COLO668 (cell line): ENCODE measurements around the gene ITM2C.

Experiments
- DNase-seq: peaks from one replicate; lab custom pipeline; 2025; ENCODE audit not compliant: unreplicated experiment; lab: John Stamatoyannopoulos, UW

Gene ITM2C

GRCh38 chr2:230906471-230907230 lies 41.9 kb downstream of the ITM2C start:
- DNase-seq = no peak

DNA sequence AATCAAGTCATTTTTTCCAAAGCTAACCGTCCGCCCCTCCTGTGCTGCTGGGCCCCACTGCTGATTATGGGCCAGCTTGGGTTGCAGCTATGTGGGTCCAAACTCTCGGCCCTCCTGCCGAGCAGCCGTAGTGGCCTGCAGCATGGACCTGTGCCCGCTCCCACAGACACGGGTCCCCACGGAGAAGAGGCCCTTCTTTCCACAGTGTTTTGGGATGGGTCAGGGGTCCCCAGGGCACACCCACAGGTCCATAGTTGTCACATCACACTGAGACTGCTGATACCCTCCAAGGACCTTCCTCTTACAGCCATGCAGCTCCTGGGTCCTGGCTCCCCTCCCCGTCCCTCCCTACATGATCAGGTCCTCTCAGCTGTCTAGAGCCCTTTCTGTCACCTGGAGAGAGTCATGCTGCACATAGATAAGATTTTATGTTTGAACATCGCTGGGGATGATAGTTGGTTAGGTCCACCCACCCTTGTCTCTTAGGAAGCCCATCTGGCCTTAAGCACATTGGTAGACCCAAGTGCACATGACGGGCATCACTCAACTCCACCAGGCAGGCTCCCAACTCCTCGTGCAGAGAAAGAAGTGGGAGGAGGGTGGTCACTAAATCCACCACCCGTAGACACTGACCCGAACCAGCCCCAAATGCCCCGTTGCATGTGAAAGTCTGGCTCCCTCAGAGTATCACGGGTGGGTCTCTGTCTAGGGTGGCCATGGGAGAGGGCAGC lies 42.8 kb downstream of the ITM2C start:
- no peak for DNase-seq

- peak; percentile 45 for DNase-seq
Measured at GRCh38 chr2:230908092-230908594, 43.4 kb downstream of the ITM2C start.

GRCh38 chr2:230908595-230909191 lies 44.0 kb downstream of the ITM2C start:
- DNase-seq = peak; percentile 77

DNA sequence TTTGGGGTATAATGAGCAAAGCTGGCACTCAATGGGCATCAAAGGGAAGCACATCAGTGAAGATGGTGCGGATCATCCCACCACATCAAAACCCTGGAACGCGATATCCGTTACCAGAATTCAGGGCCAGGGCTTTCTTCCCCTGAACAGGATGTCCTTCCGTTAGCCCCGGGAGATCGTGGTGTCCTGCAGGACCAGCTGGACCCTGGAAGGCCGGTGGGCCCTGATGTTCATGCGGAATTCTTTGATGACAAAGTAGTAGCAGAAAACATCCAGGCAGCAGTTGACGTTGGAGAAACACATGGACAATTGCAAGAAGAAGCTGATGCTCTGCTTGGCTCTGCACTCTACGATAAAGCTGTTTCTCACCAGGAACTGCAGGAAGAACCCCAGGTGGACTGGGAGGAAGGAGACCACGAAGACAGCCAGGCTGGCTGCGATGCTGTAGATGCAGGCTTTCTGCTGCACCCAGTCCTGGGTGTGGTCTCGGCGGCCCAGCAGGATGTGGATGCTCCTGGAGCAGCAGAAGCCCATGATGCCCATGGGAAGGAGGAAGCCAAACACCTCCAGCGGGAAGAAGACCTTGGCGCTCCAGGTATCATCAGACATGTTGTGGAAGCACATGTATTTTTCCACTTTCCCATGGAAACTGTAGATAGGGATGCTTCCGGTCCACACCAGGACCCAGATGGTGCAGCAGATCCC lies 45.3 kb downstream of the ITM2C start:
- DNase-seq = no peak

DNA sequence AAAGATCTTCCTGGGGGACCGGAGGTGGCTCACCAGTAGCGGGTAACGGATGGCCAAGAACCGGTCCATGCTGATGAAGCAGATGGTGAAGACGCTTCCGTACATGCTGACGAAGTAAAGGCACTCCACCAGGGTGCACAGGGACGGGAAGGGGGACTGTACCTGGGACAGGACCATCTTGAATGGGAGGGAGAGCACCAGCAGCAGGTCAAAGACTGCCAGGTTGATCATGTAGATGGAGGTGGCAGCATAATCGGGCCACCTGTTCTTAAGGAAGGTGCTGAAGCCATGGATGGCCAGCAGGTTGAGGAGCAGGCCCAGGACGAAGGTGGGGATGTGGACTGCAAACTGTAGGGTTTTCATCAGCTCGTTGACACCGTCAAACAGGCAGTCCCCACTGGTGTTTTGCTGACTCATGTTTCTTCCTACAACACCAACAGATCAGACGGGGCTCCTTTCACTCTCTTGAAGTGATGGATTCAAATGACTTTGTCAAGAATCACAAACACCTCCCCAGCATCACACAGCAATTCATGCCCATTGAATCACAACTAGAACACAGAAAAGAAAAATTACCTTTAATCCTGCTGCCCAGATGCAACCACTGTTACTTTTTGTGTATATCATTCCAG lies 45.9 kb downstream of the ITM2C start:
- DNase-seq = no peak

- DNase-seq = no peak
Measured at GRCh38 chr2:230912046-230912445, 47.3 kb downstream of the ITM2C start.

DNA sequence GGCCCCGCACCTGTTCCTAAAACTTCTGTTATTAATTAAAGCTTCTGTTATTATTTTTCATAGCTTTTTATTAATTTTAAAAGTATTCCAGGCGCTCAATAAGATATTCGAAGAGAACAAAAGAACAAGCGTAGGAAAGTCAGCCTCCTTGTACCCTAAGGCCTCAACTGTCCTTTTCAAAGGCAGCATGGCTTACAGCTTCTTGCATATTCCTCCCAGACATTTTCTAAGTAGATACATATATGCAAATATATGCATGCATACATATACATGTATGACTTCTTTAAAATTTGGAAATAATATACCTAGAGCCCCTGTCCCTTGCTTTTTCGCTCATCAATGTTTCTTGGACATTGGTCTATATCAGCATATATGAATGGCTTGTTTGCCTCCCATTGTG lies 48.0 kb downstream of the ITM2C start:
- no peak for DNase-seq

DNA sequence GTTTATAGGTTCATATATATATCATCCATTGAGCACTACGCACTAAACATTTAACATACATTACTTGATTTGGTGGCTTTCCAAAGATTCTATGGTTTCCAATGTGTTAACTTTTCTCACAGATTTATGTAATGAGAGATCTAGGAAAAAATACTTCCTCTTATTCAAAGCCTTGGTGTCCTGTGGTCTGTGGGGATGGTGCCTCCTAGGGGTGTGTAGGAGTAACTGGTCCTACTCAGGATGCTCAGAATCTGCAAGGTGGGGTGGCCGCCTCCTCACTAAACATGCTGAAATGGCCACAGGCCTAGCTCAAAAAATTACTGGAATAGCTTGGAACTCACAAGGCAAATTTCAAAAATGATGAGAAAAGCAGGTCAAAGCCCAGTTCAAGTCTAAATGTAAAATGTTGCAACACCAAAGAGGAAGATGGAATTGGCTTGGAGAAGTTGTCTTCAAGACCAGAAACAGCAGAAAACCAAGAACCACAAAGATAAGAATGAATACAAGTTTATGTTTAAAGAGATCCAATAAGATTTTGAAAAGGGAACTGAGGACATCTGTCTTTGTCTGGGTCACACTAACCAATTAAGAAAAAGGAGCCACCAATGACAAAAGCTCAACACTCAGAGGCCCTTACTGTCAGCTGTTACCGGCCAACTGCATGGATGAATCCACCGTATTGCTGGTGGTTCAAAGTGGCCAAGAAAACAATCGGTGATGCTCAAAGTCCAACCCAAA lies 48.8 kb downstream of the ITM2C start:
- no peak for DNase-seq

DNA sequence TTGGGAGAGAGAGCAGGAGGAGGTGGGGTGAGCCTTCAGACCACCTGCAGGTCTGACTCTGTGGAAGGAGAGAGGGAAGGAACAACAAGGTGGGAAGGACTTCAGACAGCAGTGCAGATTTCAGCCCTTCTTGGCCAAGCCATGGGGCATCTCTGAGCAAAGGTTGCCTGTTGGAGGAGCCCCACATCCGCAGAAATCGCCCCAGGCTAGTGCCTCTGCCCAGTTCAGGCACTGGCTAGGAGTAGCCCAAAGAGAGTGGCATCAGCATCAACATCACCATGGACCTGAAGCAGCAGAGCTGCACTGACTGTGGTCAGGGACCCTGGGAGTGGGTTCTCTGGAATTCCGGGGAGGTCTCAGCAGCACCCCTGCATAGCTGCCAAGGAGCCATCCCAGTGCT lies 50.1 kb downstream of the ITM2C start:
- no peak for DNase-seq

DNA sequence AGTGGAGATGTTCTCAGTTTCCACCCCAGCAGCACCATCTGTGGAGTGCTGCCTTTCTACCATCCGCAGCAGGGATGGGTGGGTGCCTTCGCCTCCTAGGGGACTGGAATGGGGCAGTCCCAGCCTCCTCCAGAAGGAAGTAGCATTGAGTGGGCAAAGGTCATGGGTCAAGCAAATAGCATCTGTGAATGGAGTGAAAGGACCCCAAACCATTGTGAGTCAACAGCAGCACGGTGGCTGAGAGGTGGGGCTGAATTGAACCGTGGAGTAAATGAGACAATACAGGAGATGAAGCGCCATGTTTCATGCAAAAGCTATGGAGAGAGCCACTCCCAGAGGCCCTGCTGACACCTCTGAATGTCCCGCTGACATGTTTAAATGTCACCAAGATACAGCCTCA lies 50.6 kb downstream of the ITM2C start:
- DNase-seq = no peak

DNA sequence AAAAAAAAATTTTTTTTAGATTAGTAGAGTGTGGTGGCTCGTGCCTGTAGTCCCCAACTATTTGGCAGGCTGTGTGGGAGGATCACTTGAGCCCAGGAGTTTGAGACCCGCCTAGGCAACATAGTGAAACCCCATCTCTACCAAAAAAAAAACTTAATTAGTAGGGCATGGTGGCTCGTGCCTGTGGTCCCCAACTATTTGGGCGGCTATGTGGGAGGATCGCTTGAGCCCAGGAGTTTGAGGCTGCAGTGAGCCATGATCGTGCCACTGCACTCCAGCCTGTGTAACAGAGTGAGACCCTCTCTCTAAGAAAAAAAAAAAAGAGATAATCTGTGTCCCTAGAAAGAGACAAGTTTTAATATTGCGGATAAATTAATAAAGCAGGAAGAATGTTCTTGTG lies 51.5 kb downstream of the ITM2C start:
- no peak for DNase-seq

DNA sequence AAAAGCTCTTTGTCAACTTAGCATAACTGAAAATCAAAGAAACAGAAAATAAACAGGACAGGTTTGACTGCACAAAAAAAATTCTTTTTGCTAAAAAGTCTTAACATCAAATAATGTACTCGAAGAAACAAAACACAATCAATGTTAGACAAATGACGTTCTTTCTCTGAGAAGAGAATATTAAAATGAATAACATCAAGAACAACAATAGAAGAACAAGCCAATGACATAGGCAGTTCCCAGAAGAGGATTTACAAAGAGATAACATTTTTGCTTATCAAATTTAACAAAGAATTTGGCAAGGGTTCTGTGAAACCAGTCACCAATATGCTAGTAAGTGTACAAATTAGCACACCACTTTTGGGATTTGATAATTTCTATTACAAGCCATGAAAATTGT lies 54.5 kb downstream of the ITM2C start:
- DNase-seq = no peak

DNA sequence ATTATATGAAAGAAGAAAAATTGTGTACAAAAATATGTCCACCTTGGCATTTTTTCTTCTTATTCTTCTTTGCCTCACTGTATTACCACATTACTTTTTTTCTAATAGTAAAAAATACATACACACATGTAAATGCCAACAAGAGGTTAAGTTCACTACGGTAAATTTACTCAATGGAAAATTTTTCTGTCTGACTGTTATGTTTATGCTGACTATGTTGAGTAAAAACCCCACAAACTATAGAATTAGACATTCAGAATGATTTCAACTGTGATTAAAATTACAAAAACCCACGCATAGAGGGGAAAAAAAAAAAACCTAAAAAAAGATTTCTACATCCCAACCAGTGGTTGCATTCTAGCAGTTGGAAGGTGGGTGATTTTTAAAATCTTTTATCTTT lies 54.9 kb downstream of the ITM2C start:
- DNase-seq = no peak

GRCh38 chr2:230920167-230920566 lies 55.4 kb downstream of the ITM2C start:
- no peak for DNase-seq

DNA sequence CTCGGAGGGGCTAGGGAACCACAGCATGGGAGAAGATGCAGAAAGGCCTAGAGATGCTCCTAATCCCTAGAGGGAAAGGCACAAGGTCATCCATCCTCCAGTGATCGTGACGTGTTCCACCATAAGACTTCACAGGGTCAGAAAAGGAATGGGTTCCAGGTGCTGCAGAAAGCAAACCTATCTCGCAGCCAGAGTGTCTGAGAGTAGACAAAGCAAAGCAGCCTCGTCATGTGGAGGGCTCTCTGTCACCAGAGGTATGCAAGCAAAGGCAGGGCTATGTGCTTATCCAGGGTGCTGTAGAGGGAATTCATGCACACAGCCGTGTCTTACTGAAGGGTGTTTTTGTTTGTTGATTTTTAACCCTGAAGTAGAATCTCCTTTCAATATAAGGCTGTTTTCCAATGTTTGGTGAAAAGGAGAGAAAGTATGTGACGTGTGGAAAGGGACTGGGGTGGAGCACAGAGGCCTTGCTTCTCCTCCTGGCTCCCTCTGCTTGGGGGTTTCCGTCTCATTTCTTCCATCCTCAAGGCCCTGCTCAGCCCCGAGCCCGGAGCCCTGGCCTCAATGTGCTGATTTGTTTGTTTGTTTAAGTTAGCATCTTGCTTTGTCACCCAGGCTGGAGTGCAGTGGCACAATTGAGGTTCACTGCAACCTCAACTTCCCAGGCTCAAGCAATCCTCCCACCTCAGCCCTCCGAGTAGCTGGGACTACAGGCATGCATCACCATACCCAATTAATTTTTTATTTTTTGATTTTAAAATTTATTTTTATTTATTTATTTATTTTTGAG lies 57.3 kb downstream of the ITM2C start:
- DNase-seq = no peak

- no peak for DNase-seq
Measured at GRCh38 chr2:230922951-230923717, 58.4 kb downstream of the ITM2C start.

DNA sequence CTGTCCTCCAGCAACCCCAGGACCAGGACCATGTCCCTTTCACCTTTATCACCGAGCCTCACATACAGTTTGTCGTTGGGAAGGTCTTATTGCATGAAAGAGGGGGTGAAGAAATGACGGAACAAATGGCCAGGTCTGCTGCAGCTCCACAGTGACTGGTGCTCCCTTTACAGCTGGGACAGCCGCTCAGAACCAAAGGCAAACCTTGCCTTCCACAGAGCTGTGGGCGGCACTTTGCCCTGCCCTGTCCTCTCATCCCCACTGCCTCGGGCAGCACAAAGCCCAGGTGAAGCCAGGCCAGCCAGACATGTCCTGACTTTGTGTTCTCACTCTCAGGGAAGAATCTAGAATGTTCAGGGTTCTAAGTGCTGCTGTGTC lies 59.3 kb downstream of the ITM2C start:
- no peak for DNase-seq
